ENCODE data around the gene BMPR2.
A peak's percentile ranks its signal among the peaks of the same experiment; 100 is the strongest.
"Not testable (repeated sequence)": the region's sequence is repeated elsewhere in the genome, so short reads cannot be mapped to it uniquely, and the experiment has no call there.

The BMPR2 gene

GRCh38 chr2:202360646-202361045, 15.5 kb upstream of the BMPR2 start:
- H3K27ac ChIP-seq = no peak overlapping the region
- H3K4me1 ChIP-seq (ENCODE audit: control insufficient read depth in 1 of 2, insufficient read depth in 1 of 2, low read depth in 1 of 2, low read length in 1 of 2) = no peaks in the 10 kb centered on the region
- no peaks in the 10 kb centered on the region for H3K27me3 ChIP-seq
- no peak for TF ChIP-seq CTCF (IDR thresholded peaks at IDR 0.05)
- no peaks in the 10 kb centered on the region for H3K36me3 ChIP-seq
- no peaks in the 10 kb centered on the region for H3K9me3 ChIP-seq
- H3K4me3 ChIP-seq (ENCODE audit: low read depth in 1 of 2, low read length in 1 of 2) = no peak overlapping the region

GRCh38 chr2:202361108-202361507, 15.0 kb upstream of the BMPR2 start:
- Histone ChIP-seq H3K4me1 (ENCODE audit: control insufficient read depth in 1 of 2, insufficient read depth in 1 of 2, low read depth in 1 of 2, low read length in 1 of 2) (no peaks in the 10 kb centered on the region), H3K9me3 (no peaks in the 10 kb centered on the region), H3K4me3 (ENCODE audit: low read depth in 1 of 2, low read length in 1 of 2) (no peak overlapping the region), H3K27ac (no peak overlapping the region), H3K27me3 (no peaks in the 10 kb centered on the region), H3K36me3 (no peaks in the 10 kb centered on the region)
- no peak for TF ChIP-seq CTCF (IDR thresholded peaks at IDR 0.05)

GRCh38 chr2:202373490-202373889, 2.6 kb upstream of the BMPR2 start:
- peaks cover 25 to 28% of the 10 kb centered on the region in 2 experiments for H3K4me1 ChIP-seq (ENCODE audit: control insufficient read depth in 1 of 2, insufficient read depth in 1 of 2, low read depth in 1 of 2, low read length in 1 of 2)
- no peak for TF ChIP-seq CTCF (IDR thresholded peaks at IDR 0.05)
- peaks cover 57% of the 10 kb centered on the region for H3K27me3 ChIP-seq
- H3K36me3 ChIP-seq = no peaks in the 10 kb centered on the region
- no peak overlapping the region for H3K27ac ChIP-seq
- no peak overlapping the region for H3K4me3 ChIP-seq (ENCODE audit: low read depth in 1 of 2, low read length in 1 of 2)
- H3K9me3 ChIP-seq = no peaks in the 10 kb centered on the region

GRCh38 chr2:202374383-202374782, 1.7 kb upstream of the BMPR2 start:
- H3K36me3 ChIP-seq; H3K4me3 ChIP-seq (ENCODE audit: low read depth in 1 of 2, low read length in 1 of 2); H3K27ac ChIP-seq; H3K9me3 ChIP-seq: not testable (repeated sequence)
- peaks cover 66% of the 10 kb centered on the region for H3K27me3 ChIP-seq
- peaks cover 25 to 28% of the 10 kb centered on the region in 2 experiments for H3K4me1 ChIP-seq (ENCODE audit: control insufficient read depth in 1 of 2, insufficient read depth in 1 of 2, low read depth in 1 of 2, low read length in 1 of 2)

- Histone ChIP-seq H3K36me3 (no peaks in the 10 kb centered on the region), H3K4me3 (ENCODE audit: low read depth in 1 of 2, low read length in 1 of 2) (peak overlapping the region; percentile 90 to 98), H3K4me1 (ENCODE audit: control insufficient read depth in 1 of 2, insufficient read depth in 1 of 2, low read depth in 1 of 2, low read length in 1 of 2) (peaks cover 25 to 28% of the 10 kb centered on the region in 2 experiments), H3K27ac (no peak overlapping the region), H3K27me3 (peaks cover 73% of the 10 kb centered on the region), H3K9me3 (no peaks in the 10 kb centered on the region)
- no peak for TF ChIP-seq CTCF (IDR thresholded peaks at IDR 0.05)
These were observed 1.0 kb upstream of the BMPR2 start for GRCh38 chr2:202375033-202375608.

GRCh38 chr2:202376460-202377206, 506 bp downstream of the BMPR2 start:
- peak overlapping the region; percentile 90 to 98 for H3K4me3 ChIP-seq (ENCODE audit: low read depth in 1 of 2, low read length in 1 of 2)
- H3K27ac ChIP-seq = peak overlapping the region; percentile 36
- no peak for TF ChIP-seq CTCF (IDR thresholded peaks at IDR 0.05)
- peaks cover 75% of the 10 kb centered on the region for H3K27me3 ChIP-seq
- peaks cover 25 to 28% of the 10 kb centered on the region in 2 experiments for H3K4me1 ChIP-seq (ENCODE audit: control insufficient read depth in 1 of 2, insufficient read depth in 1 of 2, low read depth in 1 of 2, low read length in 1 of 2)
- H3K36me3 ChIP-seq = no peaks in the 10 kb centered on the region
- no peaks in the 10 kb centered on the region for H3K9me3 ChIP-seq
